Effector memory CD4-positive, alpha-beta T cell (primary cell): ENCODE data around the gene TRABD2B.

Experiments used
- DNase-seq, 3 donors: peaks; one replicate each; pipeline ENCODE4 v3.0.0-alpha.2; 2020
- H3K27ac ChIP-seq: 2 replicates; pipeline ENCODE4 v1.7.0; 2013; ENCODE audit warnings: mild to moderate bottlenecking, low read length, moderate library complexity; ENCODE audit not compliant: insufficient read depth, poor library complexity, severe bottlenecking
- H3K27me3 ChIP-seq: replicated peaks from 2 replicates; pipeline ENCODE4 v1.7.0; 2013; ENCODE audit warnings: mild to moderate bottlenecking, low read length; ENCODE audit not compliant: insufficient read depth, control insufficient read depth, poor library complexity, severe bottlenecking
- H3K36me3 ChIP-seq: 2 replicates; pipeline ENCODE4 v1.7.0; 2013; ENCODE audit warnings: mild to moderate bottlenecking, low read length, moderate library complexity; ENCODE audit not compliant: control insufficient read depth, insufficient read depth
- H3K4me1 ChIP-seq: 2 replicates; pipeline ENCODE4 v1.7.0; 2013; ENCODE audit warnings: low read length, mild to moderate bottlenecking; ENCODE audit not compliant: control insufficient read depth, insufficient read depth, poor library complexity, severe bottlenecking
- H3K4me3 ChIP-seq: 2 replicates; pipeline ENCODE4 v1.7.0; 2013; ENCODE audit warnings: low read length, low read depth, mild to moderate bottlenecking; ENCODE audit not compliant: insufficient read depth, poor library complexity, severe bottlenecking
- H3K9me3 ChIP-seq: 2 replicates; pipeline ENCODE4 v1.7.0; 2013; ENCODE audit warnings: mild to moderate bottlenecking, low read length, moderate library complexity; ENCODE audit not compliant: control insufficient read depth

The TRABD2B gene

GRCh38 chr1:47763591-47764171 is 233.5 kb downstream of the TRABD2B start:
- H3K4me1 ChIP-seq, result no peaks in the 10 kb centered on the region
- no peak overlapping the region for H3K27ac ChIP-seq
- DNase-seq, result no peak
- H3K4me3 ChIP-seq, result no peak overlapping the region
- no peaks in the 10 kb centered on the region for H3K36me3 ChIP-seq
- no peaks in the 10 kb centered on the region for H3K27me3 ChIP-seq
- H3K9me3 ChIP-seq, result no peaks in the 10 kb centered on the region

- no peaks in the 10 kb centered on the region for H3K27me3 ChIP-seq
These were observed 235.2 kb downstream of the TRABD2B start for GRCh38 chr1:47761974-47762373.

GRCh38 chr1:47761201-47761930 is 235.8 kb downstream of the TRABD2B start:
- H3K36me3 ChIP-seq, result no peaks in the 10 kb centered on the region
- H3K27ac ChIP-seq, result no peak overlapping the region
- H3K27me3 ChIP-seq, result no peaks in the 10 kb centered on the region
- DNase-seq, result no peak
- H3K4me3 ChIP-seq, result no peak overlapping the region
- no peaks in the 10 kb centered on the region for H3K4me1 ChIP-seq
- no peaks in the 10 kb centered on the region for H3K9me3 ChIP-seq

More at GRCh38 chr1:47761974-47762373, 235.2 kb downstream of the TRABD2B start:
- Histone ChIP-seq H3K4me1 (no peaks in the 10 kb centered on the region), H3K4me3 (no peak overlapping the region), H3K27ac (no peak overlapping the region), H3K36me3 (no peaks in the 10 kb centered on the region), H3K9me3 (no peaks in the 10 kb centered on the region)
- no peak for DNase-seq

GRCh38 chr1:47759936-47760629 is 237.1 kb downstream of the TRABD2B start:
- H3K27ac ChIP-seq, result no peak overlapping the region
- no peaks in the 10 kb centered on the region for H3K27me3 ChIP-seq

GRCh38 chr1:47759251-47759935 is 237.8 kb downstream of the TRABD2B start:
- no peaks in the 10 kb centered on the region for H3K9me3 ChIP-seq
- DNase-seq, result no peak
- no peaks in the 10 kb centered on the region for H3K36me3 ChIP-seq
- no peak overlapping the region for H3K4me3 ChIP-seq
- no peaks in the 10 kb centered on the region for H3K27me3 ChIP-seq
- H3K4me1 ChIP-seq, result no peaks in the 10 kb centered on the region
- no peak overlapping the region for H3K27ac ChIP-seq

More at GRCh38 chr1:47759936-47760629, 237.1 kb downstream of the TRABD2B start:
- Histone ChIP-seq H3K9me3 (no peaks in the 10 kb centered on the region), H3K36me3 (no peaks in the 10 kb centered on the region), H3K4me1 (no peaks in the 10 kb centered on the region), H3K4me3 (no peak overlapping the region)
- no peak for DNase-seq

- H3K27me3 ChIP-seq, result no peaks in the 10 kb centered on the region
- H3K4me1 ChIP-seq, result no peaks in the 10 kb centered on the region
These were observed 238.6 kb downstream of the TRABD2B start for GRCh38 chr1:47758341-47759250.

GRCh38 chr1:47757226-47757975 is 239.8 kb downstream of the TRABD2B start:
- no peak for DNase-seq
- H3K4me1 ChIP-seq, result no peaks in the 10 kb centered on the region
- H3K4me3 ChIP-seq, result no peak overlapping the region
- H3K9me3 ChIP-seq, result no peaks in the 10 kb centered on the region
- no peaks in the 10 kb centered on the region for H3K27me3 ChIP-seq
- H3K27ac ChIP-seq, result no peak overlapping the region
- H3K36me3 ChIP-seq, result no peaks in the 10 kb centered on the region

More at GRCh38 chr1:47758341-47759250, 238.6 kb downstream of the TRABD2B start:
- no peak overlapping the region for H3K27ac ChIP-seq
- DNase-seq, result no peak
- no peak overlapping the region for H3K4me3 ChIP-seq
- no peaks in the 10 kb centered on the region for H3K36me3 ChIP-seq
- H3K9me3 ChIP-seq, result no peaks in the 10 kb centered on the region

GRCh38 chr1:47756411-47756810 is 240.8 kb downstream of the TRABD2B start:
- Histone ChIP-seq H3K27ac (no peak overlapping the region), H3K27me3 (no peaks in the 10 kb centered on the region), H3K4me3 (no peak overlapping the region), H3K9me3 (no peaks in the 10 kb centered on the region), H3K4me1 (no peaks in the 10 kb centered on the region), H3K36me3 (no peaks in the 10 kb centered on the region)
- DNase-seq, result no peak

GRCh38 chr1:47756006-47756405 is 241.2 kb downstream of the TRABD2B start:
- Histone ChIP-seq H3K4me1 (no peaks in the 10 kb centered on the region), H3K27ac (no peak overlapping the region), H3K4me3 (no peak overlapping the region), H3K9me3 (no peaks in the 10 kb centered on the region), H3K27me3 (no peaks in the 10 kb centered on the region), H3K36me3 (no peaks in the 10 kb centered on the region)
- no peak for DNase-seq
